ENCODE results near the gene CRELD2. TPM values are rescaled to one million over a fixed set of nuclear protein-coding genes. Genes with fewer than 3 reads are reported as not detected.

CRELD2 gene
- total and polyA plus RNA-seq, 2 of the 13 experiments (the other 11 are each of a cell fraction or from before 2014, with no cell fraction given), result 17.2 to 44.7 TPM

- TF ChIP-seq ZNF878 (CRISPR knock-in tag; IDR thresholded peaks at IDR 0.05) (peak; percentile 87; the same call in 1 of the 2 replicates), TCF7 (IDR thresholded peaks at IDR 0.05; ENCODE audit: low read depth) (no peak), HOXA7 (CRISPR knock-in tag; IDR thresholded peaks at IDR 0.05) (peak; percentile 75; the same call in 1 of the 2 replicates), GMEB2 (CRISPR knock-in tag; IDR thresholded peaks at IDR 0.05; ENCODE audit: low read depth) (no peak), ZC3H13 (CRISPR knock-in tag; IDR thresholded peaks at IDR 0.05) (peak; percentile 91), TAF15 (IDR thresholded peaks at IDR 0.05; ENCODE audit: low read depth, low read length, poor library complexity, severe bottlenecking) (no peak), ZNF782 (CRISPR knock-in tag; IDR thresholded peaks at IDR 0.05; ENCODE audit: borderline replicate concordance) (no peak), KDM2A (CRISPR knock-in tag; IDR thresholded peaks at IDR 0.05; ENCODE audit: borderline replicate concordance, low read depth) (peak; percentile 71), MXI1 (IDR thresholded peaks at IDR 0.05; ENCODE audit: borderline replicate concordance, low read depth, low read length) (peak; percentile 97; the same call in 2 of the 3 replicates), NFE2L1 (CRISPR knock-in tag; IDR thresholded peaks at IDR 0.05; ENCODE audit: borderline replicate concordance) (peak; percentile 98), CC2D1A (CRISPR knock-in tag; IDR thresholded peaks at IDR 0.05) (no peak), CERS6 (CRISPR knock-in tag; IDR thresholded peaks at IDR 0.05) (no peak), THAP7 (CRISPR knock-in tag; IDR thresholded peaks at IDR 0.05) (0 out of 2 replicates have a peak, but pooled peaks have one; percentile 54), ZNF737 (CRISPR knock-in tag; IDR thresholded peaks at IDR 0.05; ENCODE audit: borderline replicate concordance) (no peak), ATF2 (CRISPR knock-in tag; IDR thresholded peaks at IDR 0.05) (peak; percentile 81), HES4 (CRISPR knock-in tag; IDR thresholded peaks at IDR 0.05; ENCODE audit: borderline replicate concordance) (no peak), MEIS2 (CRISPR knock-in tag; IDR thresholded peaks at IDR 0.05) (peak; percentile 93; the same call in 1 of the 2 replicates), ZSCAN21 (CRISPR knock-in tag; IDR thresholded peaks at IDR 0.05; ENCODE audit: borderline replicate concordance) (peak; percentile 73; the same call in 1 of the 2 replicates), U2AF2 (IDR thresholded peaks at IDR 0.05; ENCODE audit: low read depth, low read length) (peak; percentile 59; the same call in 1 of the 2 replicates), THAP9 (CRISPR knock-in tag; IDR thresholded peaks at IDR 0.05; ENCODE audit: borderline replicate concordance) (0 out of 2 replicates have a peak, but pooled peaks have one; percentile 1), ZNF660 (CRISPR knock-in tag; IDR thresholded peaks at IDR 0.05; ENCODE audit: borderline replicate concordance, low read depth) (no peak)
These were observed 52.2 kb downstream of the CRELD2 start (continued) for GRCh38 chr22:49970528-49971231.

Measured in HepG2 (cell line).